ENCODE measurements around the gene DLG4.

The DLG4 gene

DNA sequence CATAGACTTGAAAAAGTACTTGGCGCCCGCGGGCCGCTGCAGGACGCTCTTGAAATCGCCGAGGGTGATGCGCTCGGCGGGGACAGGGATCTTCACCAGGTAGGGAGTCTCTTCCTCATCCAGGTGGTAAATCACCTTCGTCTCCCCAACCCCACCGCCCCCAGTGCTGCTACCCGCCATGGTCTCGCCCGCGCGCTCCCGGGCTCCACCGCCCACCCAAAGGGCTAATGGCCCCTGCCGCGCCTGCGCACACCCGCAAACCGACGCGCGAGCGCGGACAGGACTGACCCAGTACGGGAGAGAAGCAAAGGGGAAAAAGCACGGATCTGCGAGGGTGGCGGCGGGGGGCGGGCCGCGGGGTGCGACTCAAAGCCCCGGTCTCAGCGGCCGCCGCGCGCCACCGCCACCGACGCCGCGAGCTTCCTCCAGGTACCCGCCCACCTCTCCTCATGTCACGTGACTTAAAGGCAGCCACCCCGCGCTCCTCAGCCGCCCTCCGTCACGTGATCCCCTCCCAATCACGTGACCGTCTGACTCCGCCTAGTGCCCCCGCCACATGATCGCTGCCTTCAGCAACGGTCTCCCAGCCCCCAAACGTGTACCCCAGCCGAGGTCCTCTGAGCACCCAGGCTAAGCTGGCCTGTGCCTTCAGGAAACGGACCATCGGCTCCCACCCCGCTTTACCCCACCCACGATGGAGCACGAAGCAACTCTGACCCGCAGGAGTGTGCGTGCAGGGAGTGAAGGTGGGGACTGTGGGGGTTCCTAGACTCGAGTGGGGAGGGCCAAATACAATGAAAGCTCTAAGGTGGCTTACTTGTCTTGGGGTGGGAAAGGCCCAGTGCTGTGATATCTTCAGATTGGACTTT lies 14.7 kb upstream of the DLG4 start, which contains the start of gene DVL2 (continued):
- TF ChIP-seq, protein P1, sequence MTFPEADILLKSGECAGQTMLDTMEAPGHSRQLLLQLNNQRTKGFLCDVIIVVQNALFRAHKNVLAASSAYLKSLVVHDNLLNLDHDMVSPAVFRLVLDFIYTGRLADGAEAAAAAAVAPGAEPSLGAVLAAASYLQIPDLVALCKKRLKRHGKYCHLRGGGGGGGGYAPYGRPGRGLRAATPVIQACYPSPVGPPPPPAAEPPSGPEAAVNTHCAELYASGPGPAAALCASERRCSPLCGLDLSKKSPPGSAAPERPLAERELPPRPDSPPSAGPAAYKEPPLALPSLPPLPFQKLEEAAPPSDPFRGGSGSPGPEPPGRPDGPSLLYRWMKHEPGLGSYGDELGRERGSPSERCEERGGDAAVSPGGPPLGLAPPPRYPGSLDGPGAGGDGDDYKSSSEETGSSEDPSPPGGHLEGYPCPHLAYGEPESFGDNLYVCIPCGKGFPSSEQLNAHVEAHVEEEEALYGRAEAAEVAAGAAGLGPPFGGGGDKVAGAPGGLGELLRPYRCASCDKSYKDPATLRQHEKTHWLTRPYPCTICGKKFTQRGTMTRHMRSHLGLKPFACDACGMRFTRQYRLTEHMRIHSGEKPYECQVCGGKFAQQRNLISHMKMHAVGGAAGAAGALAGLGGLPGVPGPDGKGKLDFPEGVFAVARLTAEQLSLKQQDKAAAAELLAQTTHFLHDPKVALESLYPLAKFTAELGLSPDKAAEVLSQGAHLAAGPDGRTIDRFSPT (tag by site-specific recombination; IDR thresholded peaks at IDR 0.05): no peak; the same call in 1 of the 2 replicates
- TF ChIP-seq ZNF132 (tag by site-specific recombination; IDR thresholded peaks at IDR 0.05; ENCODE audit: borderline replicate concordance) (no peak), ZNF626 (tag by site-specific recombination; IDR thresholded peaks at IDR 0.05) (no peak), ZNF274 (IDR thresholded peaks at IDR 0.05; ENCODE audit: low read length) (no peak), ZNF274 (tag by site-specific recombination; IDR thresholded peaks at IDR 0.05; ENCODE audit: borderline replicate concordance) (no peak), KLF10 (tag by site-specific recombination; IDR thresholded peaks at IDR 0.05) (peak; percentile 94), ZNF629 (tag by site-specific recombination; IDR thresholded peaks at IDR 0.05) (peak; percentile 83), MEIS1 (CRISPR knock-in tag; IDR thresholded peaks at IDR 0.05; ENCODE audit: borderline replicate concordance) (no peak), ZNF157 (tag by site-specific recombination; IDR thresholded peaks at IDR 0.05) (peak; percentile 62; the same call in 1 of the 2 replicates), SCRT1 (tag by site-specific recombination; IDR thresholded peaks at IDR 0.05; ENCODE audit: borderline replicate concordance) (no peak), ZIC2 (tag by site-specific recombination; IDR thresholded peaks at IDR 0.05) (peak; percentile 48; the same call in 1 of the 2 replicates), ZNF777 (tag by site-specific recombination; IDR thresholded peaks at IDR 0.05; ENCODE audit: borderline replicate concordance) (no peak), HOXD13 (CRISPR knock-in tag; IDR thresholded peaks at IDR 0.05; ENCODE audit: borderline replicate concordance) (no peak), ZNF544 (tag by site-specific recombination; IDR thresholded peaks at IDR 0.05) (no peak), ZNF624 (tag by site-specific recombination; IDR thresholded peaks at IDR 0.05) (no peak), ZNF341 (tag by site-specific recombination; IDR thresholded peaks at IDR 0.05; ENCODE audit: low read depth) (peak; percentile 21; the same call in 1 of the 2 replicates), ZXDB (tag by site-specific recombination; IDR thresholded peaks at IDR 0.05) (peak; percentile 78)
- TF ChIP-seq, protein P2, sequence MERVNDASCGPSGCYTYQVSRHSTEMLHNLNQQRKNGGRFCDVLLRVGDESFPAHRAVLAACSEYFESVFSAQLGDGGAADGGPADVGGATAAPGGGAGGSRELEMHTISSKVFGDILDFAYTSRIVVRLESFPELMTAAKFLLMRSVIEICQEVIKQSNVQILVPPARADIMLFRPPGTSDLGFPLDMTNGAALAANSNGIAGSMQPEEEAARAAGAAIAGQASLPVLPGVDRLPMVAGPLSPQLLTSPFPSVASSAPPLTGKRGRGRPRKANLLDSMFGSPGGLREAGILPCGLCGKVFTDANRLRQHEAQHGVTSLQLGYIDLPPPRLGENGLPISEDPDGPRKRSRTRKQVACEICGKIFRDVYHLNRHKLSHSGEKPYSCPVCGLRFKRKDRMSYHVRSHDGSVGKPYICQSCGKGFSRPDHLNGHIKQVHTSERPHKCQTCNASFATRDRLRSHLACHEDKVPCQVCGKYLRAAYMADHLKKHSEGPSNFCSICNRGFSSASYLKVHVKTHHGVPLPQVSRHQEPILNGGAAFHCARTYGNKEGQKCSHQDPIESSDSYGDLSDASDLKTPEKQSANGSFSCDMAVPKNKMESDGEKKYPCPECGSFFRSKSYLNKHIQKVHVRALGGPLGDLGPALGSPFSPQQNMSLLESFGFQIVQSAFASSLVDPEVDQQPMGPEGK (tag by site-specific recombination; IDR thresholded peaks at IDR 0.05): peak; percentile 90
- TF ChIP-seq, protein P3, sequence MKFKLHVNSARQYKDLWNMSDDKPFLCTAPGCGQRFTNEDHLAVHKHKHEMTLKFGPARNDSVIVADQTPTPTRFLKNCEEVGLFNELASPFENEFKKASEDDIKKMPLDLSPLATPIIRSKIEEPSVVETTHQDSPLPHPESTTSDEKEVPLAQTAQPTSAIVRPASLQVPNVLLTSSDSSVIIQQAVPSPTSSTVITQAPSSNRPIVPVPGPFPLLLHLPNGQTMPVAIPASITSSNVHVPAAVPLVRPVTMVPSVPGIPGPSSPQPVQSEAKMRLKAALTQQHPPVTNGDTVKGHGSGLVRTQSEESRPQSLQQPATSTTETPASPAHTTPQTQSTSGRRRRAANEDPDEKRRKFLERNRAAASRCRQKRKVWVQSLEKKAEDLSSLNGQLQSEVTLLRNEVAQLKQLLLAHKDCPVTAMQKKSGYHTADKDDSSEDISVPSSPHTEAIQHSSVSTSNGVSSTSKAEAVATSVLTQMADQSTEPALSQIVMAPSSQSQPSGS (tag by site-specific recombination; IDR thresholded peaks at IDR 0.05; ENCODE audit: low read depth): no peak
- TF ChIP-seq, protein P4, sequence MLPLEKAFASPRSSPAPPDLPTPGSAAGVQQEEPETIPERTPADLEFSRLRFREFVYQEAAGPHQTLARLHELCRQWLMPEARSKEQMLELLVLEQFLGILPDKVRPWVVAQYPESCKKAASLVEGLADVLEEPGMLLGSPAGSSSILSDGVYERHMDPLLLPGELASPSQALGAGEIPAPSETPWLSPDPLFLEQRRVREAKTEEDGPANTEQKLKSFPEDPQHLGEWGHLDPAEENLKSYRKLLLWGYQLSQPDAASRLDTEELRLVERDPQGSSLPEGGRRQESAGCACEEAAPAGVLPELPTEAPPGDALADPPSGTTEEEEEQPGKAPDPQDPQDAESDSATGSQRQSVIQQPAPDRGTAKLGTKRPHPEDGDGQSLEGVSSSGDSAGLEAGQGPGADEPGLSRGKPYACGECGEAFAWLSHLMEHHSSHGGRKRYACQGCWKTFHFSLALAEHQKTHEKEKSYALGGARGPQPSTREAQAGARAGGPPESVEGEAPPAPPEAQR (tag by site-specific recombination; IDR thresholded peaks at IDR 0.05): peak; percentile 74; the same call in 1 of the 2 replicates
- TF ChIP-seq, protein P5, sequence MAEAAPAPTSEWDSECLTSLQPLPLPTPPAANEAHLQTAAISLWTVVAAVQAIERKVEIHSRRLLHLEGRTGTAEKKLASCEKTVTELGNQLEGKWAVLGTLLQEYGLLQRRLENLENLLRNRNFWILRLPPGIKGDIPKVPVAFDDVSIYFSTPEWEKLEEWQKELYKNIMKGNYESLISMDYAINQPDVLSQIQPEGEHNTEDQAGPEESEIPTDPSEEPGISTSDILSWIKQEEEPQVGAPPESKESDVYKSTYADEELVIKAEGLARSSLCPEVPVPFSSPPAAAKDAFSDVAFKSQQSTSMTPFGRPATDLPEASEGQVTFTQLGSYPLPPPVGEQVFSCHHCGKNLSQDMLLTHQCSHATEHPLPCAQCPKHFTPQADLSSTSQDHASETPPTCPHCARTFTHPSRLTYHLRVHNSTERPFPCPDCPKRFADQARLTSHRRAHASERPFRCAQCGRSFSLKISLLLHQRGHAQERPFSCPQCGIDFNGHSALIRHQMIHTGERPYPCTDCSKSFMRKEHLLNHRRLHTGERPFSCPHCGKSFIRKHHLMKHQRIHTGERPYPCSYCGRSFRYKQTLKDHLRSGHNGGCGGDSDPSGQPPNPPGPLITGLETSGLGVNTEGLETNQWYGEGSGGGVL (tag by site-specific recombination; IDR thresholded peaks at IDR 0.05): peak; percentile 52
- TF ChIP-seq, protein P6, sequence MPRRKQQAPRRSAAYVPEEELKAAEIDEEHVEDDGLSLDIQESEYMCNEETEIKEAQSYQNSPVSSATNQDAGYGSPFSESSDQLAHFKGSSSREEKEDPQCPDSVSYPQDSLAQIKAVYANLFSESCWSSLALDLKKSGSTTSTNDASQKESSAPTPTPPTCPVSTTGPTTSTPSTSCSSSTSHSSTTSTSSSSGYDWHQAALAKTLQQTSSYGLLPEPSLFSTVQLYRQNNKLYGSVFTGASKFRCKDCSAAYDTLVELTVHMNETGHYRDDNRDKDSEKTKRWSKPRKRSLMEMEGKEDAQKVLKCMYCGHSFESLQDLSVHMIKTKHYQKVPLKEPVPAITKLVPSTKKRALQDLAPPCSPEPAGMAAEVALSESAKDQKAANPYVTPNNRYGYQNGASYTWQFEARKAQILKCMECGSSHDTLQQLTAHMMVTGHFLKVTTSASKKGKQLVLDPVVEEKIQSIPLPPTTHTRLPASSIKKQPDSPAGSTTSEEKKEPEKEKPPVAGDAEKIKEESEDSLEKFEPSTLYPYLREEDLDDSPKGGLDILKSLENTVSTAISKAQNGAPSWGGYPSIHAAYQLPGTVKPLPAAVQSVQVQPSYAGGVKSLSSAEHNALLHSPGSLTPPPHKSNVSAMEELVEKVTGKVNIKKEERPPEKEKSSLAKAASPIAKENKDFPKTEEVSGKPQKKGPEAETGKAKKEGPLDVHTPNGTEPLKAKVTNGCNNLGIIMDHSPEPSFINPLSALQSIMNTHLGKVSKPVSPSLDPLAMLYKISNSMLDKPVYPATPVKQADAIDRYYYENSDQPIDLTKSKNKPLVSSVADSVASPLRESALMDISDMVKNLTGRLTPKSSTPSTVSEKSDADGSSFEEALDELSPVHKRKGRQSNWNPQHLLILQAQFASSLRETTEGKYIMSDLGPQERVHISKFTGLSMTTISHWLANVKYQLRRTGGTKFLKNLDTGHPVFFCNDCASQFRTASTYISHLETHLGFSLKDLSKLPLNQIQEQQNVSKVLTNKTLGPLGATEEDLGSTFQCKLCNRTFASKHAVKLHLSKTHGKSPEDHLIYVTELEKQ (tag by site-specific recombination; IDR thresholded peaks at IDR 0.05; ENCODE audit: borderline replicate concordance): no peak
- TF ChIP-seq, protein P7, sequence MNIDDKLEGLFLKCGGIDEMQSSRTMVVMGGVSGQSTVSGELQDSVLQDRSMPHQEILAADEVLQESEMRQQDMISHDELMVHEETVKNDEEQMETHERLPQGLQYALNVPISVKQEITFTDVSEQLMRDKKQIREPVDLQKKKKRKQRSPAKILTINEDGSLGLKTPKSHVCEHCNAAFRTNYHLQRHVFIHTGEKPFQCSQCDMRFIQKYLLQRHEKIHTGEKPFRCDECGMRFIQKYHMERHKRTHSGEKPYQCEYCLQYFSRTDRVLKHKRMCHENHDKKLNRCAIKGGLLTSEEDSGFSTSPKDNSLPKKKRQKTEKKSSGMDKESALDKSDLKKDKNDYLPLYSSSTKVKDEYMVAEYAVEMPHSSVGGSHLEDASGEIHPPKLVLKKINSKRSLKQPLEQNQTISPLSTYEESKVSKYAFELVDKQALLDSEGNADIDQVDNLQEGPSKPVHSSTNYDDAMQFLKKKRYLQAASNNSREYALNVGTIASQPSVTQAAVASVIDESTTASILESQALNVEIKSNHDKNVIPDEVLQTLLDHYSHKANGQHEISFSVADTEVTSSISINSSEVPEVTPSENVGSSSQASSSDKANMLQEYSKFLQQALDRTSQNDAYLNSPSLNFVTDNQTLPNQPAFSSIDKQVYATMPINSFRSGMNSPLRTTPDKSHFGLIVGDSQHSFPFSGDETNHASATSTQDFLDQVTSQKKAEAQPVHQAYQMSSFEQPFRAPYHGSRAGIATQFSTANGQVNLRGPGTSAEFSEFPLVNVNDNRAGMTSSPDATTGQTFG (tag by site-specific recombination; IDR thresholded peaks at IDR 0.05; ENCODE audit: borderline replicate concordance): peak; percentile 59; the same call in 1 of the 2 replicates

All from HEK293 (cell line).